Measurements from ENCODE around the gene RCOR1. TPM values are rescaled to one million over a fixed set of nuclear protein-coding genes. Genes with fewer than 3 reads are reported as not detected.

The RCOR1 gene
- total and polyA plus RNA-seq, 2 of the 8 experiments (the other 6 are each of a cell fraction or from before 2014, with no cell fraction given), result 12.3 to 26.3 TPM

DNA sequence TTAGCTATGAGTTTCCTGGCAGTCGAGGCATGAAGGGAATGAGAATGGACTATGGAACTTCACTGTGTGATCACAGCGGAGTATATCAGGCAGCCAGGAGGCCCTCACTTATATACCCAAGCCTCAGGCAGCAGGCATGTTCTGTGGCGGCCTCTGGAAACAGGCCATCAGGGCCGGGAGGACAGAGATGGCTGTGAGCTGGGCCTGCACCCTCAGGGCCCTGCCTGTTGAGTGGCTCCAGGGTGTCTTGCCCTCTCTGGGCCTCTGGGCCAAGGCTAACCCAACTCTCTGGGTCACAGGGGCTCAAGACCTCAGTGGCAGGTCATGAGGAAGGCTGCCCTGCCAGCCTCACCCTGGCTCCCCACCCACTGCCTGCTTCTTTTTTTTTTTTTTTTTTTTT is 33.9 kb upstream of the RCOR1 start (continued):
- TF ChIP-seq TCF12 (IDR thresholded peaks at IDR 0.05; ENCODE audit: low read depth, low read length), result no peak
- no peak for TF ChIP-seq TBP (IDR thresholded peaks at IDR 0.05; ENCODE audit: low read depth, low read length)
- TF ChIP-seq CTCF (IDR thresholded peaks at IDR 0.05; ENCODE audit: control extremely low read depth in 1 of 3, insufficient read depth in 1 of 3, low read depth in 1 of 3, low read length in 3 of 3), result no peak
